Osteoblast (primary cell): ENCODE data around the gene NES. TPM values are rescaled to one million over a fixed set of nuclear protein-coding genes. Genes with fewer than 3 reads are reported as not detected.

ENCODE experiments used
- DNase-seq: peaks from one replicate; pipeline ENCODE4 v3.0.0; 2011; ENCODE audit warnings: low spot score, mixed read lengths; ENCODE audit not compliant: insufficient read length; ENCODE audit errors: missing footprints
- H2AFZ ChIP-seq: 2 replicates; pipeline ENCODE4 v1.6.0; 2011; ENCODE audit warnings: mild to moderate bottlenecking, low read length
- H3K27ac ChIP-seq: 2 replicates; pipeline ENCODE4 v1.5.1; 2011; ENCODE audit warnings: mild to moderate bottlenecking, low read depth, low read length, moderate library complexity
- H3K27me3 ChIP-seq: 2 replicates; pipeline ENCODE4 v1.6.0; 2012; ENCODE audit warnings: mild to moderate bottlenecking, control low read depth, inconsistent platforms, low read length, moderate library complexity; ENCODE audit not compliant: insufficient read depth
- H3K36me3 ChIP-seq: 2 replicates; pipeline ENCODE4 v1.5.1; 2011; ENCODE audit warnings: mild to moderate bottlenecking, low read length, control low read depth, moderate library complexity; ENCODE audit not compliant: insufficient read depth
- H3K4me1 ChIP-seq: 2 replicates; pipeline ENCODE4 v1.5.1; 2011; ENCODE audit warnings: mild to moderate bottlenecking, low read length, control low read depth, moderate library complexity; ENCODE audit not compliant: insufficient read depth
- H3K4me2 ChIP-seq: 2 replicates; pipeline ENCODE4 v1.6.0; 2011; ENCODE audit warnings: mild to moderate bottlenecking, low read length; ENCODE audit not compliant: insufficient read depth
- H3K4me3 ChIP-seq: fragments of 200-600 bp; sonication (generic); 3 replicates; pipeline ENCODE4 v1.5.1; 2012; ENCODE audit warnings: mild to moderate bottlenecking, low read length, inconsistent platforms; ENCODE audit not compliant: insufficient read depth
- H3K79me2 ChIP-seq: 2 replicates; pipeline ENCODE4 v1.6.0; 2012; ENCODE audit warnings: mild to moderate bottlenecking, low read length, control low read depth, inconsistent platforms; ENCODE audit not compliant: insufficient read depth
- H3K9me3 ChIP-seq: 2 replicates; pipeline ENCODE4 v1.5.1; 2011; ENCODE audit warnings: low read depth, low read length, control low read depth
- H4K20me1 ChIP-seq: 2 replicates; pipeline ENCODE4 v1.6.0; 2012; ENCODE audit warnings: mild to moderate bottlenecking, low read length, control low read depth; ENCODE audit not compliant: insufficient read depth
- total RNA-seq: library from RNA; depleted of rRNA; stranded (reverse); fragments of >200 nt; gene quantifications from 2 replicates; pipeline ENCODE4 v1.2.3, GENCODE V29; 2012
- TF ChIP-seq, protein P1 (sequence below): IDR thresholded peaks from 2 replicates; pipeline ENCODE4 v1.5.1; 2011; ENCODE audit warnings: mild to moderate bottlenecking, low read depth, low read length, moderate library complexity; ENCODE audit errors: extremely low read depth

Gene NES
- total RNA-seq, 1 donor: 0.36 TPM

DNA sequence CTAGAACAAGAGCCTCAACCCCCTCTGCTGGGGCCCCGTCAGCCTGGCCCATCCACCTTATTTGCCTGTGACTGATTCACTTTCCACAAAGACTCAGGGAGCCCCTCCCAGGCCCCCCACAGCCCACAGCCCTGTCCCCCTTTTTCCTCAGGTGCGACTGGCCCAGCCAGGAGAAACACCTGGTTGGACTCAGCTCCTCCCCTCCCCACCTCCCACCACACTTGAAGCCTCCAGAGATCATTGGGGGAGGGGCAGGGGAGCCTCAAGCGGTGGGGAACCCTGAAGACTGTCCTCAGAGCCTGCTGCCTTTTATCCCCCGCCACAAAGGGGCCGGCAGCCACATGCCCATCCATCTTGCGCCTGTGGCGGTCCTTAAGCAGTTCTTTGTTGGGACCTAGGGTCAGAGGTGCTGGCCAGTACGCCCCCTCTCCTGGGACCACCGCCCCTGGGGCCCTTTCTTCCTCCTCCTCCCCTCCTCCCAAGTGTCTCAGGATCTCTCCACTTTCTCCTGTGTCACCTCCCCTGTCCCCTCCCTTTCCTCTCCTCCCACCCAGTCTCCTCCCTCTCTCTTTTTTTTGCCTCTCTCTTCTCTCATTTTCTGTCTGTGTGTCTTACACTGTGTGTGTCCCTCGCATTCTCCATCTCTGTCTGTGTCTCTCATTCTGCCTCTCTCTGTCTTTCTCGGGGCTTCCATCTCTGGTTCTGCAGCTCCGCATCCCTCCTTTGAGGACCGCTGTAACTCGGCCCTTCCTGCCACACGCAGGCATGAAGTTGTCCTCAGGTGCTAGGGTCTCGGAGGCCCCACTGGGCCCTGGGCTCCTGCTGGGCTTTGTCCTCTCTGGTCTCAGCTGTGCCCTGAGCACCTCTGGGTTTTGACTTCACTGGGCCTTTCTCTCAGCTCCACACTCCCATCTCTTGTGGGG, 16.0 kb upstream of the NES start:
- no peak overlapping the region for H3K4me2 ChIP-seq
- no peak overlapping the region for H3K4me3 ChIP-seq
- DNase-seq: peak; percentile 46
- no peaks in the 10 kb centered on the region for H3K9me3 ChIP-seq
- H4K20me1 ChIP-seq: no peaks in the 10 kb centered on the region
- no peak overlapping the region for H2AFZ ChIP-seq
- H3K79me2 ChIP-seq: no peaks in the 10 kb centered on the region
- H3K36me3 ChIP-seq: no peaks in the 10 kb centered on the region
- TF ChIP-seq, protein P1, sequence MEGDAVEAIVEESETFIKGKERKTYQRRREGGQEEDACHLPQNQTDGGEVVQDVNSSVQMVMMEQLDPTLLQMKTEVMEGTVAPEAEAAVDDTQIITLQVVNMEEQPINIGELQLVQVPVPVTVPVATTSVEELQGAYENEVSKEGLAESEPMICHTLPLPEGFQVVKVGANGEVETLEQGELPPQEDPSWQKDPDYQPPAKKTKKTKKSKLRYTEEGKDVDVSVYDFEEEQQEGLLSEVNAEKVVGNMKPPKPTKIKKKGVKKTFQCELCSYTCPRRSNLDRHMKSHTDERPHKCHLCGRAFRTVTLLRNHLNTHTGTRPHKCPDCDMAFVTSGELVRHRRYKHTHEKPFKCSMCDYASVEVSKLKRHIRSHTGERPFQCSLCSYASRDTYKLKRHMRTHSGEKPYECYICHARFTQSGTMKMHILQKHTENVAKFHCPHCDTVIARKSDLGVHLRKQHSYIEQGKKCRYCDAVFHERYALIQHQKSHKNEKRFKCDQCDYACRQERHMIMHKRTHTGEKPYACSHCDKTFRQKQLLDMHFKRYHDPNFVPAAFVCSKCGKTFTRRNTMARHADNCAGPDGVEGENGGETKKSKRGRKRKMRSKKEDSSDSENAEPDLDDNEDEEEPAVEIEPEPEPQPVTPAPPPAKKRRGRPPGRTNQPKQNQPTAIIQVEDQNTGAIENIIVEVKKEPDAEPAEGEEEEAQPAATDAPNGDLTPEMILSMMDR: no peak
- peaks cover 11% of the 10 kb centered on the region for H3K27me3 ChIP-seq
- no peak overlapping the region for H3K27ac ChIP-seq
- H3K4me1 ChIP-seq: peaks cover 22% of the 10 kb centered on the region

DNA sequence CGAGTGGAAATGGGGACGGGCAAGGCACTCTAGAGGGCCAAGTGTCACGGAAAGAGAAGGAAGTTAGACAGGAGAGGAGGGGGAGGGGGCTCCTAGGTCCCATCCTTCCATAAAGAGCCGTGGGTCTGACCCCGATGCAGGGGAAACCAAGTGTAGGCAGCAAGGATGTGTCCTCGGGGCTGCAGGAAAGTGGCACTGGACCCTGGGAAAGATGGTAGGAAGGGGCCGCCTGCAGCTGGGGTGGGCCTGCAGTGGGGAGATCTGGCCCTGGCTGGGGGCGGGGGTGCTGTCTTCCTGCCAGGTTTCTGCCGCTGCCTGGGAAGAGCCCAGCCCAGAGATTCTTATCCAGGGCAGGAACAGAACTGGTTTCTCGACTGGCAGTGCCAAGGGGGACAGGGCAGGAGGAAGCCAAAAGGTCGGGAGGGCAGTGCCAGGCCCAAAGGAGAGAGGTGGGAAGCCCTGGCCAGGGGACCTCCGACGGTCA, 15.3 kb upstream of the NES start:
- TF ChIP-seq, protein P1: no peak
- Histone ChIP-seq H3K4me2 (no peak overlapping the region), H3K36me3 (no peaks in the 10 kb centered on the region), H3K9me3 (no peaks in the 10 kb centered on the region), H2AFZ (no peak overlapping the region), H3K4me3 (no peak overlapping the region), H3K79me2 (no peaks in the 10 kb centered on the region), H4K20me1 (no peaks in the 10 kb centered on the region), H3K27ac (no peak overlapping the region), H3K27me3 (peaks cover 11% of the 10 kb centered on the region), H3K4me1 (peaks cover 22% of the 10 kb centered on the region)
- no peak for DNase-seq

DNA sequence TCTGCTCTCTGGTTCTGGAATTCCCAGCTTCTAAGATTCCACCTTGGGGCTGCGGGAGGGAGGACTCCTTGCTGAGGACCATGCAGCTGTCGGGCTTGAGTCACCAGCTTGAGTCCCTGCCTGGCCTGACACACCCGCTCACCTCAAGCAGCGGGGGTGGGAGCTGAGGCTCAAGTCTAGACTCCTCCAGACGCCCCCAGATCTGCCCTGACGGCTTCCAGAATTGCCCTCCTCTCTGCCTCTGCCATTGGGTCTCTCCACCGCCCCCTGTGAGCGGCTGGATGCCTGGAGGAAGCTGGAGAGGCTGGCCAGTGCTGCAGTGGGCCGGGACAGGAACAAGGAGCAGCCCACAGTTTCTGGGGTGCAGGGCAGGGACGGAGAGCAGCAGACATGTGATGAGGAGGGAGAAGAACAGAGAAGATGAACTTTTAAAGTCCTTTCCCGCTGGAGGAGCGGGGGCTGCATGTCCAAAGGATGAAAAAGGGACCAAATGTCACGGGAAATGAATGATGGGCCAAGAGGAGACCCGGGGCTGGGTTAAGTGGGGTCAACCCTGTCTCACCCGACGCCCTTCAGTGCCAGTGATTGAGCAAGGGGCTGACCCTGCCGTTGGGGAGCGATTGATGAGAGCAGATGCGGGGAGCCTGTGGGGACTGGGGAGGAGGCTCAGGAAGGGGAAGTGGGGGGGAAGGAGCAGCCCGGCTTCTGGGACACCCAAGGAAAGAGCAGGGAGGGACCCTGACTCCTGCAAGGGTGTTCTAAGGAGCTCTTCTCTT, 14.6 kb upstream of the NES start:
- TF ChIP-seq, protein P1: no peak
- peak; percentile 82 for DNase-seq
- H2AFZ ChIP-seq: peak overlapping the region; percentile 29

DNA sequence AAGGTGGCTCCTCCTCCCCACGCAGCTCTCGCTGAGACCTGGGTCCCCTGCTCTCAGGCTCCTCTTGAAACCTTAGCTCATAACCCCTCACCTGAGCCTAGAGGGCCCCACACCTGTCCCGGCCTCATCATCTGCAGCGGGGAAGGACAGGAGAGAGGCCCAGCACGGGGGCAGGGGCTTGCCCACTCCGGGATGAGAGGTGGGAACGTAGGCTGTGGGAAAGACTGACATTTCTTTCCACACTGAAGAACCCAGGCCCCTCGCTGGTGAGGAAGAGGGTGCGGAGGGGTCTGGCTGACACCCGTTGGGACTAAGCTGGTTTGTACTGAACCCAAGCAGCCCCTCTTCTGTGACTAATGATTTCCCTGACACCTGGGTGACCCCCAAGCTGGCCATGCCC, 14.0 kb upstream of the NES start:
- Histone ChIP-seq H2AFZ (no peak overlapping the region), H3K27ac (no peak overlapping the region), H4K20me1 (no peaks in the 10 kb centered on the region), H3K79me2 (no peaks in the 10 kb centered on the region), H3K9me3 (no peaks in the 10 kb centered on the region), H3K36me3 (no peaks in the 10 kb centered on the region), H3K4me2 (no peak overlapping the region), H3K4me3 (no peak overlapping the region), H3K4me1 (peaks cover 22% of the 10 kb centered on the region), H3K27me3 (peaks cover 8% of the 10 kb centered on the region)
- DNase-seq: peak; percentile 50
- TF ChIP-seq, protein P1: no peak

More for the DNA sequence above, 14.6 kb upstream of the NES start:
- H3K4me1 ChIP-seq: peaks cover 22% of the 10 kb centered on the region
- no peak overlapping the region for H3K4me3 ChIP-seq
- peaks cover 8% of the 10 kb centered on the region for H3K27me3 ChIP-seq
- H3K27ac ChIP-seq: no peak overlapping the region
- H4K20me1 ChIP-seq: no peaks in the 10 kb centered on the region
- H3K36me3 ChIP-seq: no peaks in the 10 kb centered on the region
- H3K4me2 ChIP-seq: no peak overlapping the region
- H3K9me3 ChIP-seq: no peaks in the 10 kb centered on the region
- no peaks in the 10 kb centered on the region for H3K79me2 ChIP-seq
